GM21737 (cell line): ENCODE results near the gene RAB4A.
A peak's percentile ranks its signal among the peaks of the same experiment; 100 is the strongest.
"Not testable (repeated sequence)": the region's sequence is repeated elsewhere in the genome, so short reads cannot be mapped to it uniquely, and the experiment has no call there.

Experiments
- ATAC-seq: cut with Tn5 transposase; IDR thresholded peaks from one replicate; pipeline ENCODE4 v1.9.1; 2021; ENCODE audit warnings: mild to moderate bottlenecking, moderate library complexity; ENCODE audit not compliant: unreplicated experiment

The RAB4A gene

GRCh38 chr1:229271448-229272159 is 693 bp downstream of the RAB4A start:
- peak; percentile 30 for ATAC-seq

GRCh38 chr1:229272164-229273158 is 1.6 kb downstream of the RAB4A start:
- ATAC-seq, result no peak

- ATAC-seq, result no peak
These were observed 2.8 kb downstream of the RAB4A start for GRCh38 chr1:229273507-229274232.

- no peak for ATAC-seq
These were observed 4.1 kb downstream of the RAB4A start for GRCh38 chr1:229275005-229275404.

GRCh38 chr1:229278120-229278741 is 7.3 kb downstream of the RAB4A start:
- ATAC-seq, result no peak

GRCh38 chr1:229279242-229279641 is 8.3 kb downstream of the RAB4A start:
- ATAC-seq, result no peak

GRCh38 chr1:229280037-229280828 is 9.3 kb downstream of the RAB4A start:
- ATAC-seq, result no peak

- ATAC-seq, result no peak
These were observed 10.0 kb downstream of the RAB4A start for GRCh38 chr1:229280921-229281320.

GRCh38 chr1:229281339-229281926 is 10.5 kb downstream of the RAB4A start:
- ATAC-seq, result no peak

GRCh38 chr1:229282295-229282823 is 11.4 kb downstream of the RAB4A start:
- no peak for ATAC-seq

GRCh38 chr1:229283183-229283611 is 12.3 kb downstream of the RAB4A start:
- no peak for ATAC-seq

GRCh38 chr1:229284887-229285286 is 14.0 kb downstream of the RAB4A start:
- ATAC-seq, result no peak

GRCh38 chr1:229285440-229285839 is 14.5 kb downstream of the RAB4A start:
- ATAC-seq, result no peak

GRCh38 chr1:229286099-229286766 is 15.3 kb downstream of the RAB4A start:
- no peak for ATAC-seq

GRCh38 chr1:229287267-229287666 is 16.4 kb downstream of the RAB4A start:
- no peak for ATAC-seq

GRCh38 chr1:229288516-229288915 is 17.6 kb downstream of the RAB4A start:
- no peak for ATAC-seq

GRCh38 chr1:229291686-229292085 is 20.8 kb downstream of the RAB4A start:
- not testable (repeated sequence) for ATAC-seq

- ATAC-seq, result no peak
These were observed 22.8 kb downstream of the RAB4A start for GRCh38 chr1:229293528-229294204.
